Activated naive CD4-positive, alpha-beta T cell treated with anti-CD3 and anti-CD28 coated beads for 36 hours (primary cell): Measurements from ENCODE around the gene AHCYL2. TPM values are rescaled to one million over a fixed set of nuclear protein-coding genes. Genes with fewer than 3 reads are reported as not detected.
A peak's percentile ranks its signal among the peaks of the same experiment; 100 is the strongest.

ENCODE experiments used
- CTCF ChIA-PET: fragments of 350-600 bp; sonication (Branson Sonifier 250); formaldehyde crosslinking; loops from one replicate; lab custom pipeline; 2021; ENCODE audit warnings: antibody characterized with exemption; lab: Charles Lee
- DNase-seq: peaks from one replicate; pipeline ENCODE4 v3.0.0-alpha.2; 2020
- H3K27ac Mint-ChIP-seq: one replicate; pipeline ENCODE4 v1.8.0; 2021; ENCODE audit warnings: mild to moderate bottlenecking, mixed read lengths
- H3K27me3 Mint-ChIP-seq: one replicate; pipeline ENCODE4 v1.8.0; 2021; ENCODE audit warnings: low read depth, mixed read lengths
- H3K36me3 Mint-ChIP-seq: one replicate; pipeline ENCODE4 v1.8.0; 2021; ENCODE audit warnings: low read depth, mixed read lengths
- H3K4me1 Mint-ChIP-seq: one replicate; pipeline ENCODE4 v1.8.0; 2021; ENCODE audit warnings: low read depth, mixed read lengths
- H3K4me3 Mint-ChIP-seq: one replicate; pipeline ENCODE4 v1.8.0; 2021; ENCODE audit warnings: mild to moderate bottlenecking, moderate library complexity, mixed read lengths
- H3K9me3 Mint-ChIP-seq: one replicate; pipeline ENCODE4 v1.8.0; 2021; ENCODE audit warnings: mixed read lengths
- intact Hi-C: fragments of 100-400 bp; cut with micrococcal nuclease; formaldehyde crosslinking; loops from one replicate; pipeline ENCODE4 v1.15.1; 2023
- total RNA-seq, 2 experiments: library from RNA; stranded (reverse); gene quantifications; one replicate each; pipeline ENCODE4 v1.2.3, GENCODE V29; 2021

Gene AHCYL2
- total RNA-seq, 2 experiments from 2014 or later = 29.1 to 30.4 TPM

GRCh38 chr7:129311429-129311828 lies 86.6 kb downstream of the AHCYL2 start:
- intact Hi-C loops = no loop called here
- no peak for DNase-seq
- Mint-ChIP-seq H3K9me3 (no peaks in the 10 kb centered on the region), H3K4me3 (no peak overlapping the region), H3K4me1 (peaks cover 4% of the 10 kb centered on the region), H3K36me3 (no peaks in the 10 kb centered on the region), H3K27ac (no peak overlapping the region), H3K27me3 (no peaks in the 10 kb centered on the region)
- CTCF ChIA-PET = interaction anchor here (1.2 kb wide), 1 partner anchor 13 kb away, joined by 4 read pairs; no protein-coding TSS in a partner anchor

- Mint-ChIP-seq H3K27ac (no peak overlapping the region), H3K27me3 (no peaks in the 10 kb centered on the region), H3K4me3 (no peak overlapping the region), H3K36me3 (no peaks in the 10 kb centered on the region), H3K4me1 (peaks cover 4% of the 10 kb centered on the region), H3K9me3 (no peaks in the 10 kb centered on the region)
- CTCF ChIA-PET = interaction anchor here (0.6 to 2.4 kb wide), 2 partner anchors 15 kb away, joined by 4 to 9 read pairs; no protein-coding TSS in a partner anchor
- DNase-seq = no peak
- intact Hi-C loops = no loop called here
Observed at GRCh38 chr7:129313282-129313681, 88.5 kb downstream of the AHCYL2 start.

- CTCF ChIA-PET = interaction anchor here (1.4 kb wide), 1 partner anchor 27 kb away, joined by 3 read pairs; no protein-coding TSS in a partner anchor
- Mint-ChIP-seq H3K27ac (no peak overlapping the region), H3K27me3 (no peaks in the 10 kb centered on the region), H3K4me3 (no peak overlapping the region), H3K4me1 (peaks cover 4% of the 10 kb centered on the region), H3K9me3 (no peaks in the 10 kb centered on the region), H3K36me3 (no peaks in the 10 kb centered on the region)
- no peak for DNase-seq
- intact Hi-C loops = no loop called here
Observed at GRCh38 chr7:129315960-129316359, 91.1 kb downstream of the AHCYL2 start.

GRCh38 chr7:129317450-129317849 lies 92.6 kb downstream of the AHCYL2 start:
- Mint-ChIP-seq H3K9me3 (peaks cover 2% of the 10 kb centered on the region), H3K27me3 (no peaks in the 10 kb centered on the region), H3K4me3 (no peak overlapping the region), H3K4me1 (peaks cover 4% of the 10 kb centered on the region), H3K27ac (no peak overlapping the region), H3K36me3 (peaks cover 6% of the 10 kb centered on the region)
- CTCF ChIA-PET = interaction anchor here (1.1 kb wide), 1 partner anchor 99 kb away, joined by 3 read pairs; no protein-coding TSS in a partner anchor
- intact Hi-C loops = no loop called here
- no peak for DNase-seq

- CTCF ChIA-PET = interaction anchor here (2.0 kb wide), 1 partner anchor 498 kb away, joined by 5 read pairs; no protein-coding TSS in a partner anchor
- Mint-ChIP-seq H3K4me3 (no peak overlapping the region), H3K27me3 (no peaks in the 10 kb centered on the region), H3K9me3 (peaks cover 7% of the 10 kb centered on the region), H3K27ac (no peak overlapping the region), H3K36me3 (peaks cover 20% of the 10 kb centered on the region), H3K4me1 (no peaks in the 10 kb centered on the region)
- intact Hi-C loops = no loop called here
- DNase-seq = no peak
Observed at GRCh38 chr7:129327076-129327475, 102.2 kb downstream of the AHCYL2 start.

GRCh38 chr7:129332254-129333035 lies 107.6 kb downstream of the AHCYL2 start:
- CTCF ChIA-PET = interaction anchor here (1.4 to 2.6 kb wide), 3 partner anchors 11 to 46 kb away, joined by 3 to 9 read pairs (median 6); no protein-coding TSS in a partner anchor
- no peak overlapping the region for H3K4me3 Mint-ChIP-seq
- no peak overlapping the region for H3K27ac Mint-ChIP-seq
- DNase-seq = no peak
- intact Hi-C loops = no loop called here
- no peaks in the 10 kb centered on the region for H3K27me3 Mint-ChIP-seq
- no peaks in the 10 kb centered on the region for H3K4me1 Mint-ChIP-seq
- H3K9me3 Mint-ChIP-seq = no peaks in the 10 kb centered on the region
- H3K36me3 Mint-ChIP-seq = no peaks in the 10 kb centered on the region

- H3K27me3 Mint-ChIP-seq = no peaks in the 10 kb centered on the region
- CTCF ChIA-PET = interaction anchor here (1.0 to 2.6 kb wide), 6 partner anchors 9 to 495 kb away, joined by 3 to 9 read pairs (median 4); no protein-coding TSS in a partner anchor
Observed at GRCh38 chr7:129334473-129334872, 109.6 kb downstream of the AHCYL2 start.

GRCh38 chr7:129338450-129338849 lies 113.6 kb downstream of the AHCYL2 start:
- Mint-ChIP-seq H3K27ac (no peak overlapping the region), H3K36me3 (no peaks in the 10 kb centered on the region), H3K9me3 (no peaks in the 10 kb centered on the region), H3K4me1 (peaks cover 11% of the 10 kb centered on the region), H3K4me3 (no peak overlapping the region), H3K27me3 (no peaks in the 10 kb centered on the region)
- intact Hi-C loops = no loop called here
- no peak for DNase-seq
- CTCF ChIA-PET = interaction anchor here (1.1 to 1.3 kb wide), 2 partner anchors 131 to 297 kb away, joined by 3 read pairs; no protein-coding TSS in a partner anchor

More at GRCh38 chr7:129334473-129334872, 109.6 kb downstream of the AHCYL2 start:
- Mint-ChIP-seq H3K9me3 (no peaks in the 10 kb centered on the region), H3K36me3 (no peaks in the 10 kb centered on the region), H3K4me1 (no peaks in the 10 kb centered on the region), H3K27ac (no peak overlapping the region), H3K4me3 (no peak overlapping the region)
- DNase-seq = no peak
- intact Hi-C loops = no loop called here

GRCh38 chr7:129341212-129341611 lies 116.4 kb downstream of the AHCYL2 start:
- Mint-ChIP-seq H3K9me3 (no peaks in the 10 kb centered on the region), H3K4me1 (peaks cover 32% of the 10 kb centered on the region), H3K4me3 (no peak overlapping the region), H3K27ac (no peak overlapping the region), H3K36me3 (no peaks in the 10 kb centered on the region), H3K27me3 (no peaks in the 10 kb centered on the region)
- CTCF ChIA-PET = interaction anchor here (0.6 to 6.8 kb wide), 10 partner anchors 25 to 541 kb away, joined by 3 to 126 read pairs (median 4); no protein-coding TSS in a partner anchor
- no peak for DNase-seq
- intact Hi-C loops = loop anchor here (5.0 kb wide), 1 partner anchor 441 kb away; no protein-coding TSS in a partner anchor

- intact Hi-C loops = loop anchor here (2.0 to 5.0 kb wide), 2 partner anchors 265 to 440 kb away; no protein-coding TSS in a partner anchor
- H3K27me3 Mint-ChIP-seq = no peaks in the 10 kb centered on the region
- peaks cover 32% of the 10 kb centered on the region for H3K4me1 Mint-ChIP-seq
- H3K27ac Mint-ChIP-seq = no peak overlapping the region
- no peaks in the 10 kb centered on the region for H3K36me3 Mint-ChIP-seq
- no peak overlapping the region for H3K4me3 Mint-ChIP-seq
- no peaks in the 10 kb centered on the region for H3K9me3 Mint-ChIP-seq
- no peak for DNase-seq
- CTCF ChIA-PET = interaction anchor here (0.6 to 6.8 kb wide), 26 partner anchors 8 to 542 kb away, joined by 3 to 126 read pairs (median 3); no protein-coding TSS in a partner anchor
Observed at GRCh38 chr7:129341816-129342806, 117.3 kb downstream of the AHCYL2 start.

- Mint-ChIP-seq H3K27me3 (no peaks in the 10 kb centered on the region), H3K27ac (no peak overlapping the region), H3K4me3 (no peak overlapping the region), H3K9me3 (no peaks in the 10 kb centered on the region), H3K36me3 (no peaks in the 10 kb centered on the region), H3K4me1 (peaks cover 32% of the 10 kb centered on the region)
- DNase-seq = peak; percentile 39
- intact Hi-C loops = loop anchor here (1.0 to 5.0 kb wide), 4 partner anchors 33 to 439 kb away; no protein-coding TSS in a partner anchor
- CTCF ChIA-PET = interaction anchor here (0.6 to 6.8 kb wide), 23 partner anchors 9 to 486 kb away, joined by 3 to 126 read pairs (median 3); no protein-coding TSS in a partner anchor
Observed at GRCh38 chr7:129343099-129343700, 118.4 kb downstream of the AHCYL2 start.
